ENCODE data around the gene ICE1.
"Not testable (repeated sequence)": the region's sequence is repeated elsewhere in the genome, so short reads cannot be mapped to it uniquely, and the experiment has no call there.

Gene ICE1, protein sequence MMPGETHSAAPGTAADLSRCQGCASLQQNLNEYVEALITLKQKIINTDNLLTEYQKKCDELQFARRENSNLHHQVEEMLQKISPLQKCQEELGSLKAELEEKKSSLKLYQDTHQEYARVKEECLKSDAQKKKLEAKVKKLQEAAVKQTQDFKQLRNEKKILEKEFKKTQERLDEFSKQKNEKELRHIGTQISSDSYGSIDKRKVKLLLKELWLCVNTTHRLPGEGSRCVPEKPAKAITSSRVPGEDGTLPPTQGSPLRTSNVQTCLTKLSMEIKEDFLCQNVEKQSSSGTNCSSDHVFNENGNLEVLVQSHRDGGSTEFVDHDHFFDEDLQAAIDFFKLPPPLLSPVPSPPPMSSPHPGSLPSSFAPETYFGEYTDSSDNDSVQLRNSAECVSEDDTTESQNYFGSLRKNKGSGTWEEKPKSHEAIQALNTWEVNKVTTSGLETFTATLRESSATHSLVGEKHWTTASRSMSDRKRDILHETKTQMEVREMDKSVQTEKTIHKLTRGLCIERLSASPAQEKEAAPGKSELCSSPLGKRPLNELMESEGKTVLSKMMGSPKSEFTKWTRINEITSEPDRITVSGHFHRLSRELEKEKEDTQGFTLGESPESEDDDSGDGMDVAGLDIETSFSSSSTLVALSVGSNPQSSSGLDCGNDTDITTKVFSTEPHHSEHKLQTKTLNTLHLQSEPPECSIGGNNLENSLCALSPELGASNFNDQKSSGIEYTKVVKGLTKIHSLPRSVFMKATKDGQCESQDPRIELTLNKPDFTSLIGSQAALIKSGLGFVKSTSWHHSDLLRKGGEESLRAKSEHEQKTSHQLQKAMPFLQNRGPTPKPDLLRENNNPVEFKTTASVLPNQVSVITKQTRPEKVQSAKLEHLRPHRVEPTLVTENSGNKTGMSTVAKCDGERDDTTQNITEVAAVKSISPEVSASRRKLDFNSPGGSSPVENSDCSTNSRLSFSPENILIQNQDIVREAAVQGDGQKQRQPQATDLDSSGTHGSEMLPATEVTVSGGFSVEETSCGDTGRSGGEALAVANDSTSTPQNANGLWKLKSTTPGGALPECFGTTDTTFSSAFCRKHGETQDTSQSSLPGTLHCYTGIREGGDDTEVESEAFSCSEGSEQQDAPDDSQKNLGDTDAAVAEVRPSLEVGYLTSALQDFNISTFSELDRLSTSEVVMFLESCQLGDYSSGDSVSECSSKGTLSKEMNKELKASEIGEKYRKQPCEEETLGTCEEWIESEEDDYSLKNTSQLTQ (N-terminal part only)
- total RNA-seq: 211 to 234 reads per million in 2 experiments

DNA sequence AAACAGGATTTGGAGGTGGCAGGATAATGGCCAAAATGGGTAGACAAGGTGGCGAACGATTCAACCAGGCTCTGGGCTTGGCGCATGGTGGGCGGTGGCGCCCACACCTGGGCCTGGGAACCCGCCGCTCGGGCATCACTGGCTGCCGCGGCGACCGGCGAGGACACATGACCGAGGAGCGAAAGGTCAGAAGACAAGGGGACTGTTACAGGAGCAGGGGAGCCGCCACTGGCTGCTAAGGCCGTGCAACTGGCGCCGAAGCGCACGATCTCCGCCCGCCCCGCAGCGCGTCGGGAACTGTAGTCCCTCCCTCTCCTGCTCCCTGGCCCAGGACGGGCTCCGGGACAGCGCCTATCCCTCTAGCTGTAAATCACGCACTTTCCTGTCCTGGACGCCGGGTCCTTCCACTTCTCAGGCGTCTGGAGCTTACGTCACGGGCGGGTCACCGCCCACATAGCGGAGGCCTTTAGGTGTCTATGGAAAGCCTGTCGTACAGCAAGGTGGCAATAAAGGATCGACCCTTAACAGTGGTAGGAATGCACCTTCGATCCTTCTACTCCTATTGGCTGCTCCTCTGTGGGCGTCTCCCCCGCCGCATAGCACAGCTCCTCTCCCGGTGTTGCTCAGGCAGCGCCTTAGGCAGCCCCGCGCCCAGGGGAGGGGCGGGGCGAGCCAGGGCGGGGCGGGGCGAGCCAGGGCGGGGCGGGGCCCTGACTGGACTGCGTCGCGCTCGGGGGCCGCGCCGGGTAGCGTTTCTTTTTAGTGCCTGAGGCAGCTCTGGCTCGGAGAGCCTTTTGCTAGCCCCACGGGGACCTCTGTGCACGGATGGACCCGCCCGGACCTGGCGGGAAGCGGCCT is at the start of gene ICE1:
Gene ICE1, plus strand, starts transcription at position 717 of the 858 bp plus-strand sequence. CDS start 239 bp downstream, outside the sequence.
- peak; percentile 94 for DNase-seq (ENCODE audit: low read depth)

DNA sequence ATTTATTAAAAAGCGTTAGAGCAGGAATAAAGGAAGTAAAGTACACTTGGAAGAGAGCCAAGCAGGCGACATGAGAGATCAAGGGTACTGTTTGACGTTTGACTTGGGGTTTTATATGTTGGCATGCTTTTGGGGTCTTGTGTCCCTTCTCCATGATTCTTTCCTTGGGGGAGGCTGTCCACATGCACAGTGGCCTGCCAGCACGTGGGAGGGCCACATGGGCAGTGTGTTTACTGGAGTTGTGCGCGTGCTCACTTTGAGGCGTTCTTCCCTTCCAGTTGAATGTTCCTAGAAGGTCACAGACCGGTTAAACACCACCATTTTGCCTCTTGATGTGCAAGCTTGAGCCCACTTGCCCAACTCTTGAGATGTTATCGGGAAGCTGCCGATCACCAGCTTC is 49.5 kb upstream of the ICE1 start:
- no peak for DNase-seq (ENCODE audit: low read depth)

DNA sequence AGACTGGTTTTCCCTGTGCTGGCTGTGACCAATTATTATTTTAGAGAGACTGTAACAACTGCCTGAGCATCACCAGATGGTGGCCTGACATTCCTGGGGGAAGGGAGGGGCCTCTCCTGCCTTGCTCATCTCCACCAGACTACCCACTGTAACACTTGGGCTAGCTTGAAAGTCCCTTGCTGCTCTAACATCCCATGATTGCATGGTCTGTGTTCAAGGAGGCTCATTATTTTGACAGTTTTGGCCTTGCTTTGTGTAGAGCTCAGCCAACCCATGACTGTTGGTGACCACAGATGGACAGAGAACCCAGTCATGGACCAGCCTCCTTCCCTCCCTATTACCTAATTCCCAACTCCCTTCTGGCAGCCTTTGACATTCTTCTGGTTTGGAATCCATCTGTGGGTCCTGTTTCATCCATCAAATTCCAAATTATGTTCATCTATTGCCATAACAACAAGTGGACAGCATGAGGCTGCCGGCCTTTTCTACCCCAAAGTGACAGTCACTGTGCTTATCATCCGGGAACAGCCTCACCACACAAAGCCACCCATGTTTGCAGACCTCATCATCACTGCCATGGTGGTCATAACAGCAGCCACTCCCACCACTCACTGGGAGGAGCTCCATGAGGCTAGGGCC is 49.0 kb upstream of the ICE1 start:
- no peak for DNase-seq (ENCODE audit: low read depth)

DNA sequence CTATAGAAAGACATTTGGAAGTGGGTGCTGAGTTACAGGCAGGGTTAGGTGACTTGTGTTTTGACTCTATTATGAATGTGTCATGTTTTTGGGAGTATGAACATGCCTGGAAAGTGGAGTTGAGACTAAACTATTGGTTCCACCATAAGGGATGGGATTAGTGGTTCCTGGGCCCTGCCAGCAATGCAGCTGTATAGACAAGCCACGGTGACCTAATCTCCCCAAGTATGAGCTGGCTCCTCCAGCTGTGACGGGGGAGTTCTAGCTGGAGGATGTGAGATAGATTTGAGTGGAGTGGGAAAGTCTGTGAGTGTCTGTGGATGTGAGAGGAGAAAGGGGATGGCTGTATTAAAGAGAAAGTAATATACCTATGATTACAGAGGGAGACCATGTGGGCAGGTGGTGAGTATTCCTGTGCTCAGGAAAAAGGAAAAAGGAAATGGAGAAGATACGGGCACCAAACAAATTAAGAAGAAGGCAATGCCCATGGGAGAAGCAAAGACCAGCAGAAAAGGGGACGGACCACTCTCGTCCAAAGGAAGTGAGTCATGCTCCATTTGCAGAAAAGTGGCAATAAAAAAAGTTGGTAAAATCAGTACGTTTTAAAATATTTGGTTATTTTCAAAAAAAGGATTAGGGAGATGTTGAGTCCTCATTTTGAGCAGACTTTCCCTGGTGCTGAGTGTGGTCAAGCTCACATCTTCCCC is 48.3 kb upstream of the ICE1 start:
- DNase-seq (ENCODE audit: low read depth): no peak

DNA sequence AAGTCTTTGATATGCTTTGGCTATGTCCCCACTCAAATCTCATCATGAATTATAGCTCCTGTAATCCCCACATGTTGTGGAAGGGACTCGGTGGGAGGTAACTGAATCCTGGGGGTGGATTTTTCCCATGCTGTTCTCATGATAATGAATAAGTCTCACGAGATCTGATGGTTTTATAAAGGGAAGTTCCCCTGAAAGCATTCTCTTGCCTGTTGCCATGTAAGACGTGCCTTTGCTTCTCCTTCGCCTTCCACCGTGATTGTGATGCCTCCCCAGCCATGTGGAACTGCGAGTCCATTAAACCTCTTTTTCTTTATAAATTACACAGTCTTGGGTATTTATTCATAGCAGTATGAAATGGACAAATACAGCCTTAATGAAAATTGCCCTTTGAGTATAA is 44.7 kb upstream of the ICE1 start:
- no peak for DNase-seq (ENCODE audit: low read depth)

DNA sequence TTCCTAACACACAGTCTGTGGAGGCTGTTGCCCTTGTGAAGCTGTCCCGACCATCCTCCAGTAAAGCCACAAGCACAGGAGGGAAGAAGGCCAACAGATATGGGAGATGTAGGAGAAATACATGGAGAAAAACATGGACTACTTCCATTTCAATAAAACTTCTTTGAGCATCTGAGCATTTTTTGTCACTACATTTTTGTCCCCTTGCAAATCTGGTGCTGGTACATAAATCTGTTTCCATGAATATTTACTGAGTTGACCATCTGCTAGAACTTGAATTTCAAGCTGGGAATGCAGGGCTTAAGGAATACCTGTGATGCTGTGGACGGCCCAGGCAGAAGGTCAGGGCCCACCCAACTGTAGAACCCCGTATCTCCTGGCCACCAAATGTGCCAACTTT is 43.9 kb upstream of the ICE1 start:
- no peak for DNase-seq (ENCODE audit: low read depth)

DNA sequence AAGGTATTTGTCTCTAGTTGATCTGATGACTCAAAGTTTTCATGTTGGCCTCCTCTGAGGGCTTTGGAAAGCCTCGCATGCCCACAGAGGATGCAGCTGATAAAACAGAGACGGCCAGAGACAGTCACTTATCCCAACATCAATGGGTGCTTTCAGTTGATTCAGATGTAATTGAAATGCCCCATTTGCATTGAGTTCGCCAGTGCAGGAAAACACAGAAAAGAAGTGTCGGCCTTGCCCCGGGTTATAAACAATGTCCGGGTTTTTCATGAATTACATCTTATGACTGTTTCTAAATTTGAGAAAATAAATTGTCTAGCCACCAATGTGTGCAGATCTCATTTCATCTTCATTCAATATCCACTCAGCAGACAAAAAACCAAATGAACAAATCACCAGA is 42.2 kb upstream of the ICE1 start:
- DNase-seq (ENCODE audit: low read depth): no peak

DNA sequence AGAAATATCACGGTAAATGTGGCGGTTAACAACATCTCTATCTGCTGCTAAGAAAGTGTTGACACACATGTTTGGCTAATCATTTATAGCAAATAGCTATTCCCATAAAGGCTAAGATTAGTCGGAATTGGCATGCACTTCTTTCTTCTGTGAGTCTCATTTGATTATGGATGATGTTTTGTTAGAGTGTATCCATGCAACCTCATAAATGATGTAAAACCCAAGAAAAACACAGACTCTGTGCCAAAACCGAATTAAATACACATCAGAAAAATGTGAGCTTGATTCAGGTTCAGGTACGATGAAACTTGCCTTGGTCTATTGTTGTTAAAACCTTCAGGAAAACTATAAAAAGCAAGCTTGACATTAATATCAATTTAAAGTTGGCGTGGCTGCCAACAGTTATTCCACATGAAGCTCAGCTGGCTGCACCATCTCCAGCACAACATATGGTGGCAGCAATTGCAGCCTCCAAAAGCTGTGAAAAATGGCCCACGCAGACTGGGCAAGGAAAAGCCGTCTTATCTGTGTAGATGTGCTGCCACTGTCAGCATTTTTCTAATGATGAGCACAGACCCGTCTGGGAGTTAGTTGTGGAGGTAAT is 41.1 kb upstream of the ICE1 start:
- DNase-seq (ENCODE audit: low read depth): no peak

DNA sequence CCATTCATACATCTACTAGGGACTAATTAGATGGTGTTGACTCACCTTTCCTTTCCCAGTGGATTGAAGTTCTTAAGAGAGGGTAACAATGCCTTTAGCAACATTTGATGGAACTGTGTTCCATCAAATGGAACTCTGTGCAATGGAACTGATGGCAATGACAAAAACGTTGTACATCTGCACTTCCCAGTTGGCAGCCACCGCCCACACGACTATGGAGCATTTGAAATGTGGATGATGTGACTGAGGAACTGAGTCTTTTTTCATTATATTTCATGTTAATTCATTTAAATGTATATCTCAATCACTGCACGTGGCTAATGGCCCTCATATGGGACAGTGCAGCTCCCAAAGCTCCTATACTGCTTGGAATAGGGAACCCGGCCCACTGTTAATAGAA is 39.0 kb upstream of the ICE1 start:
- no peak for DNase-seq (ENCODE audit: low read depth)

DNA sequence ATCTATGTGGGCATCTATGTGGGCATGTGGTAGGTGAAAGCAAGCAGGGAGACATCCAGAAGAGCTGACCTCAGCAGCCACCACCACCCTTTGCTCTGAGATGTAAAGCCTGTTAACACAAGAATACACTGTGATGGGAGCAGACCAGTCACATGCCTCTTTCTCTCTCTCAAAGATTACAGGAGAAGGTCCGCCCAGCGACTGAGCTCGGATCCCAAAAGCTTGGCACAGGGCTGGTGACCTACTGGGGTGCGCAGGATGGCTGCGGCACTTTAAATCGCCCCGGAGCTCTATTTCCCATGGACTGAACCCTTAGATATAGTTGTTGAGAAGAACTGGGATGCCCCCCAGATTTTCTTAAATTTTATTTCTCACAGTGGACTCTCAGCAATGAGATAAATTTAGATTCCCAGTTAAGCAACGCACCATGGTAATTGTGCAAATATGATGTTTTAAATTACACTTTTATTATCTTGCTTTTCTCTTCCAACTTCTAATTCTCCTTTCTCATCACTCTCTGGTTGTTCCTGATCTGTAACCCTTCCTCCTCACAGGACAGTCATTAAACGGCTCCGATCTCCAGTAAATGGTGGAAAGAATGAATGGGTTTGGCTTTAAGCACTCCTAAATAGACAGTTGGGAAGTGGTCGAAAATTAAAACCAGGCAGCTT is 37.7 kb upstream of the ICE1 start:
- DNase-seq (ENCODE audit: low read depth): no peak

DNA sequence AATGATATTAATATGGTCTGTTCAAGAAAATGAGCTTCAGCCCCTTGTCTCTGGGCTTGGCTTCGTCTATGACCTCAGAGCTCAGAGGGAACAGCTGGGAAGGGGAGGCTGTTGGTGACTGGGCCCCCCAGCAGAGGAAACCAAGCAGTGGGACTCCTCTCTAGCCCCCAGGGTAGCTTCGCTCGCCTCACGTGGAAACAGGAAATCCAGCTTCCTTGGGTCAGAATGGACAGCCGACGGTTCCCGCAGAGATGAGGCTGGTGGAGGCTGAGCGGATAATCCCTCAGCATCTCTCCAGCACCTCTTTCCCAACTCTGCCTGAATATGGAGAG is 37.2 kb upstream of the ICE1 start:
- DNase-seq (ENCODE audit: low read depth): no peak

DNA sequence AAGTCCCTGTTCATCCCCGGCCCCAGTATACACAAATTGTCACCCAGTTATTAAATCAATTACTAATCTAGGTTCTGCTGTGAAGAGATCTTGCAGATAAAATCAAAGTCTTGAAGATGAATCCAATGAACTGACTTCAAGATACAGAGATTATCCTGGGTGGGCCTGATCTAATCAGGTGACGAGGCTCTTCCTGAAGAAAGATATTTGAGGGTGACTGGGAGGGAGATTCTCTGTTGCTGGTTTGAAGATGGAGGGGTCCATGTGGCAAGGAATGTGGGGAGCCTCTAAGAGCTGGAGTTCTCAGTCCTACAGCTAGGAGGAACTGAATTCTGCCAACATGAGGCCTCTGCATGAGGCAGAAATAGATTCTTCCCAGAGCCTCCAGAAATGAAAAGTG is 36.1 kb upstream of the ICE1 start:
- DNase-seq (ENCODE audit: low read depth): no peak

DNA sequence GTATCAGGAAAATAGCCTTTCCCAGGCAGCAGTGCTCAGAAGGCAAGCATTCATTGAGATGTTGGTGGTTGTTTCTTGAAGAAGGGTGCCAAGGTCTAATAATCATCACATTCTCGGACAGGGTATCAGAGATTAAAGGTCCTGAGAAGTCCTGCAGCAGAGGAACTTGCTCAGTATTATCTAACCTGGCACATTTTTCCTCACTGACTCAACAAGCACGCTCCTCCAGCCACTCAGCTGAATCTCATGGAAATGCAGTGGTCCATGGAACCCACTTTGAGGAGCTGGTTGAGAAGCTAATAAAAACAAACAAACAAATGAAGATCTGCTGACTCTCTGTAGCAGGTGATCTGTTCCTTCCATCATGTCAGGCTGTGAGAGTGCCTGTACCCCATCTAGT is 35.3 kb upstream of the ICE1 start:
- no peak for DNase-seq (ENCODE audit: low read depth)

DNA sequence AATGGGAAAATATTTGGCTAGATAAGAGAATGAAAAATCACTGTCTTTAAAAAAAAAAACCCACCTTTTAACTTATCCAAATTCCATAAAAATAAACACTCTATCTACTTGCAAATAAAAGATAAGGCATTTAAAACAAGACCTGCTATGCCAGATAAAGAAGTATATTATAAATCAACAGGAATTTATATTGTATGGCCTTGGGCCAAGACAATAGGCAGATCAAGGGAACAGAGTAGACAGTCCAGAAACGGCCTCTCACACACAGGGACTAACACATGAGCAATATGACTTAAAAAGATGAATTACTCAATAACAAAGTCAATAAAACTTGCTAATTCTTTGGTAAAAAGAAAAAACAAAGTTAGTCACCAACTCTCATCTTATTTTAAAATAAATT is 34.7 kb upstream of the ICE1 start:
- no peak for DNase-seq (ENCODE audit: low read depth)

DNA sequence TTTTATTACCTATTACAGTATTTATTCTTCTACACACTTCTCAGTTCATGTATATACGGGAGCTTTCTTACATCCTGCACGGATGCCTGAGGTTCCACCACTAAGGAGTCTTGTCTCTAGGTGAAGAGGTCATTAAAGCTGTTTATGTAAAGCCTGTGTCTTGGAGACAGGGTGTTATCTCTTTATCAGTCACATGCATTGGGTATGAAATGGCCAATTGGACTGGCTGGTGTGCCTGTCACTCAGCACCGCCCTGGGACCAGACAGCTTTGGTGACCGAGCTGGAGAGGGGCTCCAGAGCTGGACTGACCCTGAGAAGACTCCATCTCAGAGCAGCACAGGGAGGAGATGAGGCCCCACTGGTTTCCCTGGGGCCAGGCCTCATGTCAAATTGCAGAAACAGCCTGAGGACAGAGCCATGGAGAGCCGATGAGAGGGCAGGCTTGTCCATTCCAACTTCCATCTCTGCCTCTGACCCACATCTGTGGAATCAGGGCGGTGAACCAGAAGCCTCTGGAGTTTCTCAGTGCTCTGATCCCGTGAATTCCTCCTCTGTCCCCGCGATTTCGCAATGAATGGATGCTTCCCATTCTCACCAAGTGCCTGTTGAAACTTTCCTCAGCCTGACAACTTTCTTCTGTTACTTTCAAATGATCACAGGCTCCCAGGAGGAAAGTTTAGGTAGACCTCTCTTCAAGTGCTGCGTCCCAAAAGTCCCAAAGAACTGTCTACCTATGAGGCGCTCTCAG is 32.2 kb upstream of the ICE1 start:
- DNase-seq (ENCODE audit: low read depth): not testable (repeated sequence)

DNA sequence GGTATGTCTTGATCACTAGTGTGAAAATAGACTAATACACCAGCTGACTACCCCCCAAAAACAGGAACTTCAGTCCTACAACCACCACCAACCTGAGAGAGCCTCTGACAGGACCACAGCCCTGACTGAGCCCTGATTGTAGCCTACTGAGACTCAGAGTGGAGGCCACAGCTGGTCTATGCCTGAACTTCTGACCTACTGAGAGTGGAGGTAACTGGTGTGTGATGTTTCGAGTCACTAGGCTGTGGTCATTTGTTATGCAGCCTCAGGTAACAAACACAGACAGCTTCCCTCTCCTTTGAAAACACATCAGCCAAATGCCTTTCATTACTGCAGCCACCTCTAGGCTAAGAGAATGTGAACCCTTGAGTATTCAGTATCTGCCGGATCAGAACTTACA is 30.0 kb upstream of the ICE1 start:
- not testable (repeated sequence) for DNase-seq (ENCODE audit: low read depth)

DNA sequence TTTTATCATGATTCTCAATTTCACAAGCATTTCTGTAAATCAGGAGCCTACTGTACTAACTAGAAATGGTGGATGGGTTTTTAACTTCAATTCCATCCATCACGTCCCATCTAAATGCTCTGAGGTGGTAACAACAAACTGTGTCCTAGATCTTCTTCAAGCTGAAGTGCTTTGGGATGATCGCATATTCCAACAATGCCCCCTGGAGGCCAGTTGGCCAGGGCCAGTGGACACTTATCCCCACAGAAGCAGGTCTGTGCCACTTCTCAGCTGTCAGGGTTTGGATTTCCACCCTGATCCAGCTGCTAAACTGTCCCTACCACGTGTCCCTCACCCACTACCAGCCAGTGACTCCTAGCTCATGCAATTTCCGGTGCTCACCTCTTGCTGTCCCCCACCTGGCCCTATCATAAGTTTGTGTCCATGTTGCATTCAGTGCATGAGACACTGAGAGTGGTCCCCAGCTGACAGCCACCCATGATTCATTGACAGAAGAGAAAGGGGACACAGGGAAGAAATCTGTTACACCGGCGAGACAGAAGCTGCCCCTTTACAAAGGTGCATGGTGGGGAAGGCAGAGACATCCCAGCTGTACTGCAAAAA is 28.0 kb upstream of the ICE1 start:
- DNase-seq (ENCODE audit: low read depth): not testable (repeated sequence)

DNA sequence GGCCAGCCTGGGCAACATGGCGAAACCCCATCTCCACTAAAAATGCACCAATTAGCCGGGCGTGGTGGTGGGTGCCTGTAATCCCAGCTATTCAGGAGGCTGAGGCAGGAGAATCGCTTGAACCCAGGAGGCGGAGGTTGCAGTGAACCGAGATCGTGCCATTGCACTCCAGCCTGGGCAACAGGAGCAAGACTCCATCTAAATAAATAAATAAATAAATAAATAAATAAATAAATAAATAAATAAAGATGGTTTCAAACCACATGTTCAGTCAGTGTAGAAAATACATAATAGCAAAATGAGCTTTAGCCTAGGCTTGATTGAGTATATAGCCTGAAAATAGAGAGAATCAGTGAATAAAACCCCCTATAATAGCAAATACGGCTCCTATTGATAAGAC is 27.4 kb upstream of the ICE1 start:
- DNase-seq (ENCODE audit: low read depth): not testable (repeated sequence)
